HL-60/S4 treated with retinoic acid at 250 ng/mL for 4 days and 3 days (cell line): ENCODE measurements around the gene CD300LD.

Experiments used
- in situ Hi-C: fragments of 300-500 bp; cut with MboI; formaldehyde crosslinking; loops from 2 replicates; pipeline ENCODE4 v1.7.0; 2022; ENCODE audit warnings: low sequenced_read_pairs

Gene CD300LD

DNA sequence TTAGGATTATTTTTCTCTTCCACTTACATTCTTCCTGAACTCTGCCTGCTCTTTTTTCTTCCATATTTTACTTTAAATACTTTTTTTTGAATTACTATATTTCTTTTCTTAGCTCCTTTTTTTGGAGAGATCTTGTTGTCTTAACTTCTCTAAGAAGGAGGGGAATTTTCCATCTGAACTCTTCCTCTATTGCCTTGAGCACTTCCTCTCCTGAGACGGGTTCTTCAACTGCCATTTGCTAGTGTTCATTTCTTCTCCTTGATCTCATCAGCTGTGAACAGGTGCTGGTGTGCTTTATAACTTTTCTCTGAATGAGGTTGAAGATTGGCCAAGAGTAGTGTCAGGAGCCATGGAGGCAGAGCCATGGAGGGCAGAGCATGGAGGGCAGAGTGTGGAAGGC lies 15.1 kb upstream of the CD300LD start:
- in situ Hi-C loops, result no loop called here

DNA sequence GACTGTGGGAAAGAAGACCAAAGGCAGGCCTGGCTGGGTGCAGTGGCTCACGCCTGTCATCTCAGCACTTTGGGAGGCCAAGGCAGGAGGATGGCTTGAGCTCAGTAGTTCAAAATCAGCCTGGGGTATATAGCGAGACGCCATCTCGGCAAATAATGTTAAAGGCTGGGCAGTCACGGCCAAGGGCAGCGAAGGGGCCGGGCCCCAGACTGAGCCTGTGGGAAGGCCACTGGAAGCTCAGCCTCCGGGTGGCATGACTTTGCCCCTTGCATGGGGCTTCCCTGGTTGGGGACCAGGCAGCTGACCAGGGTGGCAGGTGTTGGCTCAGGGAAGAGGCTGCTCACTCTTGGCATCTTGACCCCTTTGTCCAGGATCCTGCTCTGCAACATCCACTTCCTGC lies 14.0 kb upstream of the CD300LD start:
- in situ Hi-C loops, result no loop called here

DNA sequence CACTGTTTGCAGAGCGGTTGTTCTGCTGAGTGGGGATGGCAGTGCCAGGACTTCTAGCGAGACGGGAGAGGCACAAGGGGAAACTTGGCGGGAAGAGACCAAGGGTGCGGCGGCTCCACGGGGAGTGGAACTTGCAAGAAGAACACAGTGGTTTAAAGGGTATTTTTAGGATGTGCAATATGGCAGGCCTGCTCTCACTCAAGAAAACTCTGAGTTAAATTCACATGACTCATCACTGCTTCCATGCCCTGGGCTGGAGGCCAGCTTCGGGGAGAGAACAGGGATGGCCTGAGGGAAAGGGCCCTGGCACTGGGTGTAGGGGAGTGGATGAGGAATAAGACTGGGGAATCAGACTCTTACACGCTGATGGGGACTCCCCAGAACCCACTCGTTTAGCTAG lies 13.3 kb upstream of the CD300LD start:
- in situ Hi-C loops, result no loop called here

DNA sequence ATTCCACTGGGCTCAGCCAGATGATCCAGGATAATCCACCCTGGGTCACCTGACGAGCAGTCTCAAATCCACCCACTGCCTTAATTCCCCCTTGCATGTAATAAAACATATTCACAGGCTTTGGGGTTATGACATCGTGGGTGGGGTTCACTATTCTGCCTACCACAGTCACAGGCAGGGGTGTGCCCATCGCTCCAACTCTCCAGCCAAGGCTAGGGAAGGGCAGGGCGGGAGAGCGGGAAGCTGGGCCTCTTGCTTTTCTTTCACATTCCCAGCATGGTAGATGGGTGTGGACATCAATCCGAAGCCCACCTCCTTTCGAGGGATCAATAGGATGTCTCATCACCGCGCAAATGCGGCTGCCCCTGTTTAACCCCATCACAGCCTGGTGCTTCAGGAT lies 12.7 kb upstream of the CD300LD start:
- in situ Hi-C loops, result no loop called here

DNA sequence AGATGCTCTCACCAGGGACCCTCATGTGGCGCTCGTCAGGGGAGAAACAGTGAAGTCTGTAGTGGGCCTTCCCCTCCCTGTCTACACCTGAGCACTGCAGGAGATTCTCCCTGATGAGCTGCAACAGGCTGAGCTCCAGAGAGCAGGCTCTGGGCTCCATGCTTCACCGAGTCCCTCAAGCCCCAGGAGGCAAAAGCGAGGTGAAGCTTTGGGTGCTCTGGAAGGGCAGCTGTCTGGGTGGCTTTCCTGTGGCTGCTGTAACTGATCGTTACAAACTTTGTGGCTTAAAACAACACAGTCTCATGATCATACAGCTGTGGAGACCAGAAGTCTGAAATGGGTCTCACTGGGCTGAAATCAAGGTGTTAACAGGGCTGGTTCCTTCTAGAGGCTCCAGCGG lies 12.1 kb upstream of the CD300LD start:
- in situ Hi-C loops, result no loop called here

DNA sequence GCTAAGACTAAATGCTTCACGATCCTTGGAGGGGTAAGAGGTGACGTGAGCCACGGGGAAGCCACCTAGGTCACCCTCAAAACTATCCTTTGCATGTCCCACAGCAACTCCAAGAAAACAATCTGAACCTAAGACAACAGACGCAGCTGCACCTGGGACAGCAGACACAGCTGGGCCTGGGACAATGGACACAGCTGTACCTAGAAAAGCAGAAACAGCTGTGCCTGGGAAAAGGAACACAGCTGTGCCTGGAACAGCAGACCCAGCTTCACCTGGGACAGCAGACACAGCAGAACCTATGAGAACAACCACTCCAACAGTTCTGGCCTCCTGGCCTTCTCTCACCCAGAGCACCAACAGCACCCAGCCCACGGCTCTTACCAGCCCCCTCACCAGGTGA lies 11.7 kb upstream of the CD300LD start:
- in situ Hi-C loops, result no loop called here

DNA sequence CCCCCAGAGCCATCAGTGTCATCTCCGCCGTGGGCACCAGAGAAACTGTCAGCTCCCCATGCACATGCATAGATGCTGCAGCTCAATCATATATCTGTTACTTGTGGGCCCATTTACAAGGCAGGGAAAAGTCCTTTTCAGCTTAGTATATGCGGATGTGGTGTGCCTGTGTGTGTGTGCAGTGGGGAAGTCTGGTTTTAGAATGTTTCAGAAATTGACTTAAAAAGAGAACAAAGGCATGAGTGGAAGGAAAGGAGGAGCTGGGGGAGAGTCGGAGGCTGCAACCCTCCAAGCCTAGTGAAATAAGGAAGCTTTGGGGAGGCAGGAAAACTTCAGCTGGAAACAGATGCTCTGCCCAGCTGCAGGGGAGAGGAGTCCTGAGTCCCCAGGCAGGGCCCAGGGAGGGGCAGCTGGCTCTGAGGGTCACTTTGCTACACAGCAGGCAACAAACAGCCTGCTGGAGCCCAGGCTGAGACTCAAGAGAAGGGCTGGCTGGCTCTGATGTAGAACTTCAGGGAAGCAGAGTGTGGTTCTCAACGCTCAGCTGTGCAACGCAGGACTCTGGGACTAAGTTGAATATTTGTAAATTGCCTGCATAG lies 11.1 kb upstream of the CD300LD start:
- in situ Hi-C loops, result no loop called here

DNA sequence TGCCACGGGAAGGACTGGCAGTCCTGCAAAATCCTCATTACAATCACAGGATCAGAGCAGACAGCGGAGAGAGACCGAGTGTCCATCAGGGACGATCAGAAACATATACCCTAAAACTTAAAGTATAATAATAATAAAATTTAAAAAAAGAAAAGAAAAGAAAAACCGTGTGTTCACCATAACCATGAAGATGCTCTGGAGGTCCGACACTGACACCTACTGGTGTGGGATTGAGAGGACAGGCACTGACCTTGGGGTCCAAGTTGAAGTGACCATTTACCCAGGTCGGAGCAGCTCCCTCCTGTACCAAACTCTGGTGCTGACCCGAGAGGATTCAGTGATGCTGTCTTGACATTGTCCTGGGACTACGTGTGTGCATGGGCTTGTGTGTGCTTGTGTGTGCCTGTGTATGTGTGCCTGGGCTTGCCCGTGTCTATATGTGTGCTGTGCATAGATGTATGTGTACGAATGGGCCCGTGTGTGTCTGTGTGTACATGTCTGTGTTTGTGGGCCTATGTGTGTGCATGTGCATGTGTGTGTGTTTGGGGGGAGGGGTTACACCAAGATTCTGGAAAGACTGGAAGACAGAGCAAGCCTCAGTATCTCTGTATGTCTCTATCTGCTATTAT lies 10.0 kb upstream of the CD300LD start:
- in situ Hi-C loops, result no loop called here

DNA sequence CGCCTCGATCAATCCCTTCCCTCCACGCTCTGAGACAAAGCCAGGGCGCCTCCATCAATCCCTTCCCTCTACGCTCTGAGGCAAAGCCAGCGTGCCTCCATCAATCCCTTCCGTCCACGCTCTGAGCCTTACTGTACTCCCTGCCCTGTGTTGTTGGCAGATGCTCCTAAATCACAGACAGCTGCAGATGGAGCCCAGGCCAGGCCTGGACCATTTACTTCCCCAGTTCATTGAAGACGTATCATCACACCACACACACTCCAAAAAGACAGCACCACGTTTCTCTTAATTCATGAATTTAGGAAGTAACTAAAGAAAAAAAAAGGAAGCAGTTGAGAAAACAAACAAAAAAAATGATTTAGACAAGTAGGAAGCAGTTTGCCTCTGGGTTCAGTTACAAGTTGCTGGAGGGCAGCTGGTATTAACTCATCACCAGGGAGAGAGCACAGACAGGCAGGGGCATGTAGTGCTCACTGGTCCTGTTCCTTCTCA lies 7.4 kb upstream of the CD300LD start:
- in situ Hi-C loops, result no loop called here

DNA sequence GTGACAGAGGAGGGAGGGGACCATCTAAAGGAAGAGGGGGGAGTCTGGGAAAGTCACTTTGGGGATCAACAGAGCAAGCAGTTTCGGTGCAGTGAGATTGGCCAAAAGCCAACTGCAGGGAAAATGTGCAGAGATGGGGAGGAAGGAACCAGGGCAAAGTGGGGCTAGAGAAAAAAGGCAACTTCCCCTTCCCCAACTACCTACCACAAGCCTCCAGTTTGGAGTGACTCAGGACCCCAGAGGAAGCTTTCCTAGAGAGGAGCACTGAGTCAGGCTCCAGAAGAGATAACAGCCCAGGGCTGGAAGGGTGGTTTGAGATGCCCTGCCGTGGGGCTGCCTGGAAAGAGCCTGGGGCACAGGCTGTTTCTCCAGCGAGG lies 6.9 kb upstream of the CD300LD start:
- in situ Hi-C loops, result no loop called here

DNA sequence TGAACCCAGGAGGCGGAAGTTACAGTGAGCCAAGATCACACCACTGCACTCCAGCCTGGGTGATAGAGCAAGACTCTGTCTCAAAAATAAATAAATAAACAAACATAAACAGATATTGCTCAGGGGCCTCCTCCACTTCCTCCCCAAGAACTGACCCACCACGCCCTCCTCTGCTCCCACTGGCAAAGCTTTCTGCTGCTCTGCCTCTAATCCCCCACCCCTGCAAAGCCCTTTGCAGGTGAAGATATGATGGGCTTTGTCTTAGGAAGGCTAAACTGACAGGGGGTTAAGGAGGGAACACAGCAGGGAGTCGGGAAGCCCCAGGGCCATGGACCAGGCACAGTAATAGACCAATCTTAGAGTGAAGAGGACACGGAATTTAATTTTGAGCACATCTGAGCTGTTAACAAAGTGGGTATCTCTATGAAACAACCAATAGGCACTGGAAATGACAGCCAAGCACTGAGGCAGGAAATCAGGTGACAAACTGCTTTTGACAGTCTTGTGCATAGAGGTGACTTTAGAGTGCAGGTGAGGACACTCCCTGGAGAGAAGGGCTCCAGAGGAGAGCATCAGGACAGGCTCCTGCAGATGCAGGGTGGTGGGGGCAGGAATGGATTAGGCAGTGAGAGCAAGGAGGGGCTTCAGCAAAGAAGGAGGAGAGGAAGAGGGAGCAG lies 6.4 kb upstream of the CD300LD start:
- in situ Hi-C loops, result no loop called here

DNA sequence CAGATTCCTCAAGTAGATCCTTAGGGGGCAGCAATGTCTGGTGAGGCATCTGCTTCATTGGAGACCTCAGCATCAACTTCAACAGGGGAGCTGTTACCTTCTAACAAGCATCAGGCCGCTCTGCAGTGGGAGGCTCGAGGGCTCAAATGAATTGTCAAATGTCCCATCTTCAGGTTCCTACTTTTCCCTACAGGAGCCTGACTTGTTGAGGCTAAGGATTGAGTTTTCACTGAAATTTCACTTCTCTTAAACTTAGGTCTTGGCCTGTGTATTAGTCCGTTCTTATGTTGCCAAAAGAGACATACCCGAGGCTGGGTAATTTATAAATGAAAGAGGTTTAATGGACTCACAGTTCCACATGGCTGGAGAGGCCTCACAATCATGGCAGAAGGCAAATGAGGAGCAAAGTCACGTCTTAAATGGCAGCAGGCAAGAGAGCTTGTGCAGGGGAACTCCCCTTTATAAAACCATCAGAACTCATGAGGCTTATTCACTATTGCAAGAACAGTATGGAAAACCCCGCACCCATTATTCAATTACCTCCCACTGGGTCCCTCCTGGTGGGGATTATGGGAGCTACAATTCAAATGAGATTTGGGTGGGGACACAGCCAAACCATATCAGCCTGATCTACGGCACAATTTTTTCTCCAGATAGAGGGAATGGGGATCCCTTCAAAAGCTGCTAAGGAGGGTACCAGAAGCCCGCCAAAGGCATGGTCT lies 5.1 kb upstream of the CD300LD start:
- in situ Hi-C loops, result no loop called here

DNA sequence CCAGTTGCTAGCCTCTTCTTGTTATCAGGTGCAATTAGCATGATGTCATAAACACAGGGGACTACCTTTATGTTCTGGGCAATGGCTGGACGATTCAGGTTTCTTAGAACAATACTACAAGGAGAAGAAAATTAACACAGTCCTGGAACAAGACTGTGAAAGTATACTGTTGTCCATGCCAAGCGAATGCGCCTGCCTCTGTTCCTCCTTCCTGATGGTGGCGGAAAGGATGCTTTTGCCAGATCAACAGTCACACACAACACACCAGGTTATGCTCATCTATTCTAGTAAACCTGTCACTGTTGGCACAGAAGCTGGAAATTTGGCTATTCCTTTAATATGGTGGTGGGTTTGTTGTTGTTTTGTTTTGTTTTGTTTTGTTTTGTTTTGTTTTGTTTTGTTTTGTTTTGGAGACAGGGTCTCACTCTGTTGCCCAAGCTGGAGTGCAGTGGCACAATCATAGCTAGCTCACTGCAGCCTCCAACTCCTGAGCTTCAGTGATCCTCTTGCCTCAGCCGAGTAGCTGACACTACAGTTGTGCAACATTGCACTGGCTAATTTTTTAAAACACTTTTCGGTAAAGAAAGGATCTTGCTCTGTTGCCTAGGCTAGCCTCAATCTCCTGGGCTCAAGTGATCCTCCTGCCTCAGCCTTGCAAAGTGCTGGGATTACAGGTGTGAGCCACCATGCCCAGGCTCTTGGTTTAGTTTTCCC lies 3.1 kb upstream of the CD300LD start:
- in situ Hi-C loops, result no loop called here

DNA sequence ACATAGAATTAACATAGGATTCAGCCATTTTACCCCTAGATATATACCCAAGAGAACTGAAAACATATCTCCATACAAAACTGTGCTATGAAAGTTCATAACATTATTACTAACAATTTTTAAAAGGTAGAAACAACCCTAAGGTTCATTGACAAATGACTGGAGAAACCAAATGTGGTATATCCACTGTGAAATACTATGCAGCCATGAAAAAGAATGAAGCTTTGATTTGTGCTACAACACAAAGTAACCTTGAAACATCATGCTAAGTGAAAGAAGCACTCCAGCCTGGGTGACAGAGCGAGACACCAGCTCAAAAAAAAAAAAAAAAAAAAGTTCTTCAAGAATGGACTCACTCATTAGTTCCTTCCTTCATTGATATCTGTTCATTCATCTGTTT lies 580 bp downstream of the CD300LD start:
- in situ Hi-C loops, result no loop called here

DNA sequence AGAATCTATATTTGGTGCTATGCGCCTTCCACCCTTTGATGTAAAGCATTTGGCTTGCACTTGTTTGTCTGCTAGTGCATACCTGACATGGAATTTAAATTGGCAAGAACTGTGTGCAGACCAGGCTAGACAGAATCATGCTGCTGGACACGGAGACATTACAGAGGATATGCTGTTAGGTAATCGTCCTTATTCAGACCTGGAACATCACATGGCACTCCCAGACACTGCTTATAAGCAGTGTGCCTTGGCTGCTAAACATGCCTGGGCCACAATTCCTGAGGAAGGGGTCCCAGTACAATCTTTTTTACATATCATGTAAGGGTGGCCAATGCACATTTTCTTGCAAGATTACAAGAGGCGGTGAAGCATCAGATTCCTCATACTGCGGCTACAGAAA lies 6.4 kb downstream of the CD300LD start:
- in situ Hi-C loops, result no loop called here

DNA sequence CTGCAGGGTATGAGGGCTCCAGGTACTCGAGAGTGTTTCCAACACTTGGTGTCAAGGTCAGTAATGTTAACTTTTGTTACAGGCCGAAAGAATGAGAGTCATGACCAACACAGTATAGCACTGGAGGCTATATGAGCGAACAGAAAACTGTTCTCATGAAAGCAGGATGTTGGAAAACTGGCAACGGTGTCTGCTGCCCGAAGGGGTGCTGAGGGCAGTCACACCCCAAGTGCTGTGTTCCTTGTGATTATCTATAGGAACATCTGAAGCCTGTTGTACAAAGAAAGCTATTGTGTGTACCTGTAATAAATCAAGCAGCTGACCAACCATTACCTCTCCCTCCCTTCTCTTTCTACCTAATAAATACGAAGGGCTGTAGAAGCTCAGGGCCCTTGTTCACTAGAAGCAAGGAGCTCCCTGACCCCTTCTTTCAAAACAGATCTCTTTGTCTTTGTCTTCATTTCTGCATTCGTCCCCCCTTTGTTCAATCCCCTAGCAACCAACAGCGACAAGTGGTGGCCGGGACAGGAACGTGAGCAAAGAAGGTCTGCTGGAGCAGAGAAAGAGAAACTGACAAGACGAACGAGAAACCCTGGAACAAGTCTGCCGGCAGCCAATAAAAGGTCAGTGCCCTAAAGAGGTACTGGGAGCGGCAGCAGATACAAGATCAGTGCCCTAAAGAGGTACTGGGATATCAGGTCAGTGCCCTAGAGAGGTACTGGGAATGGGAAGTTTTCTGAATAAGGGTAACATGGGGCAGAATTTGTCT lies 7.6 kb downstream of the CD300LD start:
- in situ Hi-C loops, result no loop called here

DNA sequence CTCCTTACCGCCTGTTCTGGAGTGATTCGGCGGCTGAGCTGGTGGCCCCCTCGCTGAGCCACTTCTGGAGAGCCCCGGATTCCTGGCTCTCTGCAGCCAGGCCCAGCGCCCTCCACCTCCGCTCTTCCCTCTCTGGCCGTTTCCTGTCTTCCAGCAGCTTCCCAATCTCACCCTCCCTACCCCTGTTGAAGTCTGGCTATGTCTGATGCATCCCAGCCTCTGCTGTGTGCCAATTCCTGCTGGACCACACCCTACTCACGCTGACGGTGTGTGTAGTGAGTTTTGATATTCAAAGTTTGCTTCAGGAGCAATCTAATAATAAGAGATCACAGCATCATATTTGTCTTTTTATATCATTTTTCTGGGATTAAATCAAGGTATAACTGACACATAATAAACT lies 9.4 kb downstream of the CD300LD start:
- in situ Hi-C loops, result no loop called here

DNA sequence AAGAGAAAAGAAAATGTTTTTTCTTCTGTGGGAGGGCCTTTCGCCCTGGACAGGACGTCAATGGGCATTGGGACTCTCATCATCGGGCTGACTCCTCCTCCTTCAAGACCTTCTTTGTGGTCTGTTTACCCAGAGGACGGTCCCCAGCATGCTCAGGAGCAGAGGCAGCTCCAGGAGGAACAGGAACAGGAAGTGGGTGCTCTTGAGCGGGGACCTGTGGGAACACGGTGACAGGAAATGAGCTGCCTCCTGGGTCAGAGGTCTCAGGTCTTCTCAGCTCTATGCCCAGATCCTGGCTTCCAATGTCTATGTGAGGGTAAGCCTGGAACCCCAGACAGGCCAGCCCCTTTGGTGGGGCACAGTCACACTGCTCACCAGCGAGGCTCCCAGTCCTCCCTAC lies 12.2 kb downstream of the CD300LD start:
- in situ Hi-C loops, result no loop called here

DNA sequence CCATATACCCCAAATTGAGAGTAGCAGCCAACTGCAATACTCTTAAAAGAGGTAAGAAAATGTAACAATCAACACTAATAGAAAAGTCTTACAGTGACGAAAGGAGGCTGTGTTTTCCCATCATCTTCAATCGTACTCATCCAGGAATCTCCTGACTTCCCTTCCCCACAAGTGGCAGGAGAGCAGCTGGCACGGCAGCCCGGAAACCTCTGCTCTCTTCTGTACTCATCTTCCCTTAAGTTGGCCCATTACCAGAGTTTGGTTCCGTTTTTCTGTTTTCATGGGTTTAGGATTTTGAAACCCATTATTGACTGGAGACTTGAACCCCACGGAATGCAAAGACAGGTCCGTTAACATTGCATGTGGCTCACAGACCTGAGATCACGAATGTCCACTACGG lies 13.1 kb downstream of the CD300LD start:
- in situ Hi-C loops, result no loop called here

DNA sequence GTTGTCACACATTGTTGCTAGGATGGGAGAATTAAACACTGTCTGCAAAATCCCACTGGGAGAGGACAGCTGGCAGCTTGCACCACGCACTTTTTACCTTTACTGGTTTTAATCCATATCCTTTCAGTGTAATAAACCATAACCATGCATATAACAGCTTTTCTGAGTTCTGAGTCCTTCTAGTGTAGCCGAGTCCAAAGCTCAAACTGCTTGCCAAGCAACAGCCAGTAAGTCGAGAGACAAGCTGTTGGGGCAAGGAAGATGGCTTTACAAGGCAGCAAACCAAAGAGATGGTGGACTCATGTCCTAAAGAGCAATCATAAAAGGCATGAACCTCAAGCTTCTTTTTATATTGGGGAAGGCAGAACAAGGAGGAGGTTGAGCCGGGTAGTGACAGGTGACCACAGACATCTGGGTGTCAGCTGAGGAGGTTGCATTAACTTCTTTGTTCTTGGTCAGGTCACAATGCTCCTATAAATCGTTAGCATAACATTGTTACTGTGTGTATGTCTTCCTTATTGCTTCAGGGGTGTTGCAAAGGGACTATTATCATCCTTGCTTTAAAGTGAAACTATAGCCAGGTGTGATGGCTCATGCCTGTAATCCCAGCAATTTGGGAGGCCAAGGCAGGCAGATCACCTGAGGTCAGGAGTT lies 17.5 kb downstream of the CD300LD start:
- in situ Hi-C loops, result no loop called here
